Measurements from ENCODE around the gene IGF1R. TPM values are rescaled to one million over a fixed set of nuclear protein-coding genes. Genes with fewer than 3 reads are reported as not detected.

IGF1R gene
- total and polyA plus RNA-seq, 2 donors (not counting 3 experiments of a cell fraction or from before 2014, with no cell fraction given) = 16.1 to 59.1 TPM

DNA sequence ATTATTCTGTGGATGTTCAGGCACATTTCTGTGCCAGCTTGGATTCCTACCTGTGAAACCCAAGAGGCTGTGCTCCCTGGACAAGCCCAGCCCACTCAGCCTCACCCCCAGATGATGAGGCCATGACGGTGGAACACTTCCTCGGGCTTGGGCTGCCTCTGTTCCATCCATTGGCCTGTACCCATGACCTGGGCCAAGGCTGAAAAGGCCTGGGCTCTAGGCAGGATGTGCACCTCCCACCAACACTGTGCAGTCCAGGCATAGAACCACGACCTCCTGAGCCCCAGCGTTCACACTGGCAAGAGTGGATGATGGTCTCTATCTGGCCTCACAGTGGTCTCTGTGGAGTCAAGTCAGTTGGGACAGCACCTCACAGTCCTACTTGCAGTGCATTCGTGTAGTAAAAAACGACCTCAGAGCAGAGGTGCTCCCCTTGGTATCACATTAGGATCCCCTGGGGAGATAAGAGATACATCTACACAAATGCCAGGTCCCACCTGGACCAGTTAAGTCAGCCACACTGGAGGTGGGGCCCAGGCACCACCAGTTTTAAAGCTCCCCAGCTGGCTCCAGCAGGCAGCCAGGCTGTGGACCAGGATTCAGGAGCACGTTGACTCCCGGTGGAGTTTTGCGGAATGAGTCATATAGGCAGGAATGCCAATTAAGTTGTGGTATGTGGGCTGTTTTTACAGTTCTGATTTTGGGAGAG is 39.0 kb upstream of the IGF1R start:
- intact Hi-C loops (cut with micrococcal nuclease) = no loop called here
- CTCF ChIA-PET = no interaction called here

More for the DNA sequence above, 39.0 kb upstream of the IGF1R start:
- H3K4me2 ChIP-seq (ENCODE audit: insufficient read depth, low read length) = no peak overlapping the region
- no peaks in the 10 kb centered on the region for H3K79me2 ChIP-seq (ENCODE audit: control insufficient read depth, insufficient read depth, low read length)
- no peak overlapping the region for H2AFZ ChIP-seq (ENCODE audit: low read depth, low read length)
- H3K4me1 ChIP-seq (ENCODE audit: control insufficient read depth, extremely low read depth, insufficient read depth, low read length) = no peaks in the 10 kb centered on the region
- no peaks in the 10 kb centered on the region for H3K9me1 ChIP-seq (replicated peaks; ENCODE audit: control insufficient read depth, extremely low read depth, insufficient read depth, low read length)
- H3K9ac ChIP-seq (replicated peaks; ENCODE audit: extremely low read depth, insufficient read depth, low read length) = no peak overlapping the region
- POLR2A ChIA-PET = no interaction called here
- no TSS peak for BruUV-seq (replicated peaks)
- no peak overlapping the region for H3K4me3 ChIP-seq (replicated peaks in 1 of 3; ENCODE audit: insufficient read depth in 1 of 3, low read depth in 1 of 3, low read length in 3 of 3)
- H3K9me3 ChIP-seq (replicated peaks; ENCODE audit: control insufficient read depth, insufficient read depth, low read length) = no peaks in the 10 kb centered on the region
- no peaks in the 10 kb centered on the region for H3K27me3 ChIP-seq (ENCODE audit: control insufficient read depth in 2 of 2, insufficient read depth in 2 of 2, low read length in 2 of 2)
- no peak for TF ChIP-seq EZH2 (IDR thresholded peaks at IDR 0.05; ENCODE audit: borderline replicate concordance, low read depth, low read length, severe bottlenecking)
- no peak for TF ChIP-seq POLR2A (IDR thresholded peaks at IDR 0.05; ENCODE audit: low read depth, low read length)
- TF ChIP-seq MYC (IDR thresholded peaks at IDR 0.05; ENCODE audit: low read depth, low read length) = no peak
- TF ChIP-seq GATA2 (IDR thresholded peaks at IDR 0.05; ENCODE audit: insufficient read depth, insufficient read length, low read depth, low read length) = no peak
- TF ChIP-seq, protein P1, sequence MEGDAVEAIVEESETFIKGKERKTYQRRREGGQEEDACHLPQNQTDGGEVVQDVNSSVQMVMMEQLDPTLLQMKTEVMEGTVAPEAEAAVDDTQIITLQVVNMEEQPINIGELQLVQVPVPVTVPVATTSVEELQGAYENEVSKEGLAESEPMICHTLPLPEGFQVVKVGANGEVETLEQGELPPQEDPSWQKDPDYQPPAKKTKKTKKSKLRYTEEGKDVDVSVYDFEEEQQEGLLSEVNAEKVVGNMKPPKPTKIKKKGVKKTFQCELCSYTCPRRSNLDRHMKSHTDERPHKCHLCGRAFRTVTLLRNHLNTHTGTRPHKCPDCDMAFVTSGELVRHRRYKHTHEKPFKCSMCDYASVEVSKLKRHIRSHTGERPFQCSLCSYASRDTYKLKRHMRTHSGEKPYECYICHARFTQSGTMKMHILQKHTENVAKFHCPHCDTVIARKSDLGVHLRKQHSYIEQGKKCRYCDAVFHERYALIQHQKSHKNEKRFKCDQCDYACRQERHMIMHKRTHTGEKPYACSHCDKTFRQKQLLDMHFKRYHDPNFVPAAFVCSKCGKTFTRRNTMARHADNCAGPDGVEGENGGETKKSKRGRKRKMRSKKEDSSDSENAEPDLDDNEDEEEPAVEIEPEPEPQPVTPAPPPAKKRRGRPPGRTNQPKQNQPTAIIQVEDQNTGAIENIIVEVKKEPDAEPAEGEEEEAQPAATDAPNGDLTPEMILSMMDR (IDR thresholded peaks at IDR 0.05; ENCODE audit: extremely low read depth in 1 of 2, insufficient read depth in 1 of 2, low read depth in 1 of 2, low read length in 2 of 2) = no peak
- TF ChIP-seq JUN (IDR thresholded peaks at IDR 0.05; ENCODE audit: borderline replicate concordance, insufficient read depth, insufficient read length, low read depth) = peak; percentile 53
- no peaks in the 10 kb centered on the region for H4K20me1 ChIP-seq (replicated peaks; ENCODE audit: control insufficient read depth, extremely low read depth, insufficient read depth, low read length)
- no peaks in the 10 kb centered on the region for H3K36me3 ChIP-seq (ENCODE audit: control insufficient read depth in 2 of 2, extremely low read depth in 1 of 2, insufficient read depth in 2 of 2, low read length in 2 of 2)
- DNase-seq (ENCODE audit: low read depth, low spot score) = peak; percentile 5
- dilution Hi-C loops (cut with MboI; ENCODE audit: extremely low pct_ligation_motif_present, low sequenced_read_pairs) = no loop called here
- no peak overlapping the region for H3K27ac ChIP-seq (ENCODE audit: insufficient read depth, low read depth, low read length)
- FAIRE-seq = no peak
